EL (cell line): ENCODE measurements around the gene METTL15.
"Not testable (repeated sequence)": the region's sequence is repeated elsewhere in the genome, so short reads cannot be mapped to it uniquely, and the experiment has no call there.

Experiments
- DNase-seq: peaks from one replicate; pipeline ENCODE4 v3.0.0-alpha.2; 2016

METTL15 gene

GRCh38 chr11:28107750-28108618 lies at the start of gene METTL15, which contains the start of gene KIF18A:
METTL15 (plus strand) TSS chr11:28108388; CDS start chr11:28113335, 4,947 bp downstream.
KIF18A (minus strand) TSS chr11:28108156; CDS start chr11:28097947, 10,209 bp downstream.
- DNase-seq = peak; percentile 99

GRCh38 chr11:28071305-28071704 lies 36.9 kb upstream of the METTL15 start:
- DNase-seq = no peak

GRCh38 chr11:28072321-28072720 lies 35.9 kb upstream of the METTL15 start:
- DNase-seq = peak; percentile 49

GRCh38 chr11:28077521-28077920 lies 30.7 kb upstream of the METTL15 start:
- DNase-seq = no peak

GRCh38 chr11:28083118-28083517 lies 25.1 kb upstream of the METTL15 start:
- no peak for DNase-seq

GRCh38 chr11:28086569-28086968 lies 21.6 kb upstream of the METTL15 start:
- peak; percentile 79 for DNase-seq

GRCh38 chr11:28087192-28087591 lies 21.0 kb upstream of the METTL15 start:
- DNase-seq = not testable (repeated sequence)

- peak; percentile 58 for DNase-seq
Observed at GRCh38 chr11:28087693-28088092, 20.5 kb upstream of the METTL15 start.

GRCh38 chr11:28089378-28089777 lies 18.8 kb upstream of the METTL15 start:
- DNase-seq = peak; percentile 32

- peak; percentile 70 for DNase-seq
Observed at GRCh38 chr11:28090052-28090749, 18.0 kb upstream of the METTL15 start.

GRCh38 chr11:28092786-28093185 lies 15.4 kb upstream of the METTL15 start:
- DNase-seq = no peak

GRCh38 chr11:28098257-28098656 lies 9.9 kb upstream of the METTL15 start:
- no peak for DNase-seq

- no peak for DNase-seq
Observed at GRCh38 chr11:28099715-28100114, 8.5 kb upstream of the METTL15 start.

- DNase-seq = no peak
Observed at GRCh38 chr11:28100665-28101064, 7.5 kb upstream of the METTL15 start.

- DNase-seq = peak; percentile 48
Observed at GRCh38 chr11:28102300-28102699, 5.9 kb upstream of the METTL15 start.

GRCh38 chr11:28104425-28104824 lies 3.8 kb upstream of the METTL15 start:
- DNase-seq = no peak

GRCh38 chr11:28104984-28105383 lies 3.2 kb upstream of the METTL15 start:
- DNase-seq = no peak

- DNase-seq = no peak
Observed at GRCh38 chr11:28105869-28106268, 2.3 kb upstream of the METTL15 start.

- DNase-seq = no peak
Observed at GRCh38 chr11:28106353-28107043, 1.7 kb upstream of the METTL15 start.

- no peak for DNase-seq
Observed at GRCh38 chr11:28107191-28107749, 918 bp upstream of the METTL15 start.

- no peak for DNase-seq
Observed at GRCh38 chr11:28108958-28109357, 770 bp downstream of the METTL15 start.

GRCh38 chr11:28110108-28110820 lies 2.1 kb downstream of the METTL15 start:
- peak; percentile 83 for DNase-seq
